HG02840 (cell line): ENCODE measurements around the gene AP3B1.
"Not testable (repeated sequence)": the region's sequence is repeated elsewhere in the genome, so short reads cannot be mapped to it uniquely, and the experiment has no call there.

Experiments
- ATAC-seq: cut with Tn5 transposase; IDR thresholded peaks from one replicate; pipeline ENCODE4 v1.9.1; 2021; ENCODE audit warnings: mild to moderate bottlenecking, moderate library complexity, moderate number of reproducible peaks; ENCODE audit not compliant: unreplicated experiment, low FRiP score

The AP3B1 gene

GRCh38 chr5:78245136-78245535 is 49.4 kb downstream of the AP3B1 start:
- ATAC-seq, result no peak

GRCh38 chr5:78243639-78244038 is 50.9 kb downstream of the AP3B1 start:
- ATAC-seq, result no peak

GRCh38 chr5:78243091-78243490 is 51.4 kb downstream of the AP3B1 start:
- no peak for ATAC-seq

- ATAC-seq, result no peak
Measured at GRCh38 chr5:78242001-78242400, 52.5 kb downstream of the AP3B1 start.

- no peak for ATAC-seq
Measured at GRCh38 chr5:78237911-78238310, 56.6 kb downstream of the AP3B1 start.

- no peak for ATAC-seq
Measured at GRCh38 chr5:78236046-78236445, 58.5 kb downstream of the AP3B1 start.

- no peak for ATAC-seq
Measured at GRCh38 chr5:78235289-78235688, 59.2 kb downstream of the AP3B1 start.

- ATAC-seq, result no peak
Measured at GRCh38 chr5:78234804-78235203, 59.7 kb downstream of the AP3B1 start.

GRCh38 chr5:78232163-78232562 is 62.3 kb downstream of the AP3B1 start:
- no peak for ATAC-seq

GRCh38 chr5:78224358-78224757 is 70.1 kb downstream of the AP3B1 start:
- no peak for ATAC-seq

GRCh38 chr5:78221964-78222451 is 72.5 kb downstream of the AP3B1 start:
- ATAC-seq, result peak; percentile 98

GRCh38 chr5:78221467-78221866 is 73.0 kb downstream of the AP3B1 start:
- no peak for ATAC-seq

- ATAC-seq, result no peak
Measured at GRCh38 chr5:78215972-78216371, 78.5 kb downstream of the AP3B1 start.

- no peak for ATAC-seq
Measured at GRCh38 chr5:78215565-78215964, 78.9 kb downstream of the AP3B1 start.

- ATAC-seq, result no peak
Measured at GRCh38 chr5:78213799-78214198, 80.7 kb downstream of the AP3B1 start.

GRCh38 chr5:78211052-78211451 is 83.4 kb downstream of the AP3B1 start:
- no peak for ATAC-seq

GRCh38 chr5:78204241-78204640 is 90.3 kb downstream of the AP3B1 start:
- no peak for ATAC-seq

GRCh38 chr5:78203815-78204214 is 90.7 kb downstream of the AP3B1 start:
- no peak for ATAC-seq

GRCh38 chr5:78190402-78190801 is 104.1 kb downstream of the AP3B1 start:
- ATAC-seq, result no peak

GRCh38 chr5:78188681-78189080 is 105.8 kb downstream of the AP3B1 start:
- ATAC-seq, result not testable (repeated sequence)

- no peak for ATAC-seq
Measured at GRCh38 chr5:78187172-78187571, 107.3 kb downstream of the AP3B1 start.

GRCh38 chr5:78182838-78183237 is 111.7 kb downstream of the AP3B1 start:
- no peak for ATAC-seq

- no peak for ATAC-seq
Measured at GRCh38 chr5:78178356-78178755, 116.1 kb downstream of the AP3B1 start.
